A673 (cell line): ENCODE measurements around the gene ELOVL5. TPM values are rescaled to one million over a fixed set of nuclear protein-coding genes. Genes with fewer than 3 reads are reported as not detected.

Experiments used
- BruUV-seq: library from RNA; stranded (reverse); fragments of 400-500 nt; replicated peaks from 2 replicates; lab custom pipeline; 2021; lab: Mats Ljungman, UMichigan
- CTCF ChIA-PET: fragments of 300-600 bp; sonication (Branson Sonifier 250); formaldehyde crosslinking; loops from one replicate; lab custom pipeline; 2022; ENCODE audit warnings: antibody characterized with exemption; lab: Charles Lee
- POLR2A ChIA-PET: fragments of 300-600 bp; sonication (Branson Sonifier 250); formaldehyde crosslinking; loops from one replicate; lab custom pipeline; 2022; ENCODE audit warnings: antibody characterized with exemption; ENCODE audit not compliant: low non-redundant PET; lab: Charles Lee
- DNase-seq: peaks from one replicate; pipeline ENCODE4 v3.0.0-alpha.2; 2015; ENCODE audit warnings: low spot score
- H3K27ac ChIP-seq: fragments of 200-600 bp; sonication (generic); 2 replicates; pipeline ENCODE4 v1.5.1; 2016; ENCODE audit warnings: mixed run types, low read depth, mild to moderate bottlenecking, mixed read lengths, antibody characterized with exemption, low read length; ENCODE audit not compliant: poor library complexity, severe bottlenecking
- H3K27me3 ChIP-seq: fragments of 200-600 bp; sonication (generic); replicated peaks from 2 replicates; pipeline ENCODE4 v1.6.1; 2017; ENCODE audit warnings: mixed run types, low read depth, mild to moderate bottlenecking, mixed read lengths, antibody characterized with exemption, low read length; ENCODE audit not compliant: insufficient read depth, poor library complexity
- H3K36me3 ChIP-seq: fragments of 200-600 bp; sonication (generic); 2 replicates; pipeline ENCODE4 v1.6.1; 2016; ENCODE audit warnings: mixed run types, mild to moderate bottlenecking, mixed read lengths, antibody characterized with exemption, low read length; ENCODE audit not compliant: insufficient read depth, poor library complexity, severe bottlenecking
- H3K4me1 ChIP-seq: fragments of 200-600 bp; sonication (generic); 2 replicates; pipeline ENCODE4 v1.6.1; 2017; ENCODE audit warnings: mixed run types, mild to moderate bottlenecking, mixed read lengths, antibody characterized with exemption, low read length; ENCODE audit not compliant: insufficient read depth, poor library complexity, severe bottlenecking
- H3K4me3 ChIP-seq: fragments of 200-600 bp; sonication (generic); 2 replicates; pipeline ENCODE4 v1.5.1; 2016; ENCODE audit warnings: low read depth, mixed run types, mild to moderate bottlenecking, mixed read lengths, low read length; ENCODE audit not compliant: poor library complexity, severe bottlenecking
- H3K9me3 ChIP-seq: fragments of 200-600 bp; sonication (generic); 2 replicates; pipeline ENCODE4 v1.6.1; 2016; ENCODE audit warnings: mixed run types, low read depth, mild to moderate bottlenecking, mixed read lengths, antibody characterized with exemption, low read length; ENCODE audit not compliant: poor library complexity, severe bottlenecking
- CTCF ChIP-seq: fragments of 300-800, 200-600 bp; sonication (generic); conservative IDR thresholded peaks from 2 replicates; pipeline ENCODE4 v1.5.1; 2017; ENCODE audit warnings: low read depth, mild to moderate bottlenecking, antibody characterized with exemption, low read length, moderate library complexity, mixed read lengths
- EZH2 ChIP-seq: fragments of 200-600 bp; sonication (generic); IDR thresholded peaks from 2 replicates; pipeline ENCODE4 v1.6.1; 2017; ENCODE audit warnings: borderline replicate concordance, low read depth, mild to moderate bottlenecking, mixed read lengths, antibody characterized with exemption, low read length; ENCODE audit not compliant: poor library complexity, severe bottlenecking
- intact Hi-C: fragments of 100-400 bp; cut with micrococcal nuclease; formaldehyde crosslinking; loops from one replicate; pipeline ENCODE4 v1.10.0; 2022; ENCODE audit not compliant: unreplicated experiment
- total RNA-seq: library from RNA; stranded (reverse); gene quantifications from 2 replicates; pipeline ENCODE4 v1.2.3, GENCODE V29; 2021

ELOVL5 gene
- total RNA-seq, 1 experiment from 2014 or later: 98.5 TPM

- intact Hi-C loops: no loop called here
- Histone ChIP-seq H3K4me3 (no peak overlapping the region), H3K36me3 (no peaks in the 10 kb centered on the region), H3K4me1 (no peaks in the 10 kb centered on the region), H3K27ac (no peak overlapping the region), H3K27me3 (no peaks in the 10 kb centered on the region), H3K9me3 (no peaks in the 10 kb centered on the region)
- ChIA-PET CTCF (no interaction called here), POLR2A (no interaction called here)
- TF ChIP-seq CTCF (no peak), EZH2 (no peak)
- DNase-seq: no peak
- BruUV-seq: no TSS peak
Measured at GRCh38 chr6:53333439-53334408, 15.0 kb downstream of the ELOVL5 start.

GRCh38 chr6:53331678-53332077, 17.1 kb downstream of the ELOVL5 start:
- ChIA-PET CTCF (no interaction called here), POLR2A (no interaction called here)
- intact Hi-C loops: no loop called here
- Histone ChIP-seq H3K27me3 (no peaks in the 10 kb centered on the region), H3K4me1 (no peaks in the 10 kb centered on the region), H3K4me3 (no peak overlapping the region), H3K36me3 (no peaks in the 10 kb centered on the region), H3K9me3 (no peaks in the 10 kb centered on the region), H3K27ac (no peak overlapping the region)
- BruUV-seq: no TSS peak
- DNase-seq: no peak
- TF ChIP-seq EZH2 (no peak), CTCF (no peak)

- BruUV-seq: no TSS peak
- H3K27me3 ChIP-seq: no peaks in the 10 kb centered on the region
- DNase-seq: no peak
- TF ChIP-seq CTCF: no peak
- TF ChIP-seq EZH2: no peak
- H3K4me3 ChIP-seq: no peak overlapping the region
- no peak overlapping the region for H3K27ac ChIP-seq
- H3K4me1 ChIP-seq: no peaks in the 10 kb centered on the region
- H3K9me3 ChIP-seq: no peaks in the 10 kb centered on the region
- POLR2A ChIA-PET: no interaction called here
- CTCF ChIA-PET: no interaction called here
- no peaks in the 10 kb centered on the region for H3K36me3 ChIP-seq
- intact Hi-C loops: no loop called here
Measured at GRCh38 chr6:53330137-53330536, 18.6 kb downstream of the ELOVL5 start.
